CD1c-positive myeloid dendritic cell (primary cell): ENCODE results near the gene SMIM15.
A peak's percentile ranks its signal among the peaks of the same experiment; 100 is the strongest.
"Not testable (repeated sequence)": the region's sequence is repeated elsewhere in the genome, so short reads cannot be mapped to it uniquely, and the experiment has no call there.

Experiments
- DNase-seq: peaks from one replicate; pipeline ENCODE4 v3.0.0-alpha.2; 2016; ENCODE audit errors: extremely low spot score

The SMIM15 gene, protein sequence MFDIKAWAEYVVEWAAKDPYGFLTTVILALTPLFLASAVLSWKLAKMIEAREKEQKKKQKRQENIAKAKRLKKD

DNA sequence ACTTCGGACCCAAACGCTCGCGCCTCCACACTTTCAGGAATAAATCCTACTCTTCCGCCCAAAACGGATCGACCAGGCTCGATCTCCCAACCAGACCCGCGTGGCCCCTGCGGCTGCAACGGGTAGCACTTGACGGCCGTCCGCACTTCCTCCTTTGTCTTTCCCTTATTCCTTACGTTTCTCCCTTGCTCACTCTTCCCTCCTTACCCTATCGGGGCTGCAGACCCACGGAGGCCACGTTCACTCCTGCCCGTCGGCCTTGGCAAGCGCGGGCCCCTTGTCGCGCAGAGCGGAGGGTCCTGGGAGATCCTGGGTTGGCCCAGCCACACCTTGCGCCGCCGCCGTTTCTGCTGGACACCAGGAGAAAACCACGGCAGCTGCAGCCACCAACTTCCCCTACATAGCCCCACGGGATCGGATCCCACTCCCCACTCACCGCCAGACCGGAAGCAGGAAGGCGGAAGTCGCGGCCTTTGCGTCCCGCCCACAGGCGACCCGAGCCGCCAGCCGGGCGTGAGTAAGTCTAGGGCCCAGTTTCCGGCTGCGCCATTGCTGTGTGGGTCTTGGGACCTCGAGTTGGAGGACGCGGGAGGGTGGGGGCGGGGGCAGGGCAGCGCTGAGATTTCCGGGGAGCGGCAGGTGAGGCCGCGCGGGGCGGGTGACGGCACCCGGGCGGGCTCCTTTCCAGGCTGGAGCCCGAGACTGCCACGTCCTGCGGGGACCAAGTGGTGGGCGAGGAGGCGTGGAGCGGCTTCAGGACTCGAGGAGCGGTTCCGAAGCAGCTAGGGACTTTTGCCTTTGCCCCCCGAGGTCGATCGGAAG lies at the start of gene SMIM15:
TSS of gene SMIM15 (minus strand) at position 459 of the 822 bp plus-strand sequence. CDS start 2,297 bp downstream, outside the sequence.
- peak; percentile 96 for DNase-seq

DNA sequence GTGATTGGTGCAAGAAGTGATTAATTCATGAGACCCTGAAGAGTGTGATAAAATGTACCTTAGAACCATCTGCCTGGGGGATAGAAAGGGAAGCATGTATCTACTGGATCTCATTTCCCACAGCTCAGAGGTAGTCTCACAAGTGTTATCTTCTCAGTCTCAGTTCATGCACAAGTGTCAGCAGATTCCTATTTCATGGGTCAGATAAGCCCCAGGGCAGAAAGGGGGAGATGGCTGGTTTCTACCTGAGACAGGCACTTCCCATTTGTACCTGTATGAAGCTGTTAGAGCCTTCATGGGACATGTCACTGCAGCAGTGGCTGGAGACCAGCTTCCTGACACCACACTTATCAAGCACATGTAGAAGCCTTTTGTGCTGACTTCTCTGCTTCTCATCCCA lies 45.6 kb upstream of the SMIM15 start:
- DNase-seq = no peak

DNA sequence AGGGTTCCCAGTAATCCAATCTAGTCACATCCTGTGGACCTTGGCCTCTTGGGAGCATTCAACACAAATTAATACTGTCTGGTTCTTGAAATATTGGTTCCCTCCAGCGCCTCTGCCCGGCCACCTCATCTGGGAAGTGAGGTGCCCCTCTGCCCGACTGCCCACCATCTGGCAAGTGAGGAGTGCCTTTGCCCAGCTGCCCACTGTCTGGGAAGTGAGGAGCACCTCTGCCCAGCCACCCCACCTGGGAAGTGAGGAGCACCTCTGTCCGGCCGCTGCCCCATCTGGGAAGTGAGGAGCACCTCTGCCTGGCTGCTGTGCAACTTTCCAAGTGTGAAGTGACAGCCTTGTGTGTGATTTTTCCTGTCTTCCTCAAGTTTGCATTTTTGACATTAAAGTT lies 42.7 kb upstream of the SMIM15 start:
- no peak for DNase-seq

DNA sequence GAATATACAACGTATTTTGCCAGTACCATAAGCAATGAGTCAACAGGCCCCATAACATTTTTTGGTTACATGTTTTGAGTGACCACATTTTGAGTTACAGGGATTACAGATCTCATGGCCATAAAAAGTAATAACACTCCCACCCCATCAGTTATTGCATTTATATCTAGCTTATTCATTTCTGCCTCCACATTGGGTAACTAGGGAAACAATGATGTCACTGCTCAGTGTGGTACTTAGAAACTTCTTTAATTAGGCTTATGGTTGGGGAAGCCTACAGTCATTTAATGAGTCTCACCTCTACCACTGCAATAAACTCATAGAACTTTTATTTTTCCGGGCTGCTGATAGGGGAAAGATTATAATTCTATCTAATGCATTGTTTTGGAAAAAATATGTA lies 39.9 kb upstream of the SMIM15 start:
- DNase-seq = no peak

DNA sequence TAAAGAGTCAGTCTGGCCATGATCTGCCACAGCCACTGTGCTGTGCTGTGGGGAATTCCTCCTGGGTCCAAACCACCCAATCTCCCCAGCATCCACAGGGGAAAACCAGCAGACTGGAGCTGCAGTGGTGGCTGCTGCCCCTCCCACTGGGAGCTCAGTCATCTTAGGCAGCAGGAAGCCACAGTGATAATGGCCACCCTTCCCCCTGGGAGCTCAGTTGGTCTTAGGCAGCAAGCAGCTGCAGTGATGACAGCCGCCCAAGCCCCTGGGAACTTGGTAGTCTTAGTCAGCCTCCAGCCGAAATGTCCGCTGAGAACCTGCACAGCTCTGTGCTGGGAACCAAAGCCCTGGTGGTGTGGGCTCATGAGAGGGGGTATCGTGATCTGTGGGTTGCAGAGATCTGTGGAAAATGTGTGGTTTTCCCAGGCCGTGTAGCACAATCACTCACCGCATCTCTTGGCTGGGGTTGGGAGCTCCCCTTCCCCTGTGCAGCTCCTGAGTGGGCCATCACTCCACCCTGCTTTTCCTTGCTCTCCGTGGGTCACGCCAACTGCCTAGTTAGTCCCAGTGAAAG lies 38.4 kb upstream of the SMIM15 start:
- no peak for DNase-seq

DNA sequence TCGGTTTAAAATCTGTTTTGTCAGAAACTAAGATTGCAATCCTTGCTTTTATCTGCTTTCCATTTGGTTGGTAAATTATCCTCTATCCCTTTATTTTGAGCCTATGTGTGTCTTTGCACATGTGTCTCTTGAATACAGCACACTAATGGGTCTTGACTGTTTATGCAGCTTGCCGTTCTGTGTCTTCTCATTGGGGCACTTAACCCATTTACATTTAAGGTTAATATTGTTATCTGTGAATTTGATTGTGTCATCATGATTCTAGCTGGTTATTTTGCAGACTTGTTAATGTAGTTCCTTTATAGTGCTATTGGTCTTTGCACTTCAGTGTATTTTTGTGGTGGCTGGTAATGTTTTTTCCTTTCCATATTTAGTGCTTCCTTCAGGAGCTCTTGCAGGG lies 36.3 kb upstream of the SMIM15 start:
- DNase-seq = no peak

DNA sequence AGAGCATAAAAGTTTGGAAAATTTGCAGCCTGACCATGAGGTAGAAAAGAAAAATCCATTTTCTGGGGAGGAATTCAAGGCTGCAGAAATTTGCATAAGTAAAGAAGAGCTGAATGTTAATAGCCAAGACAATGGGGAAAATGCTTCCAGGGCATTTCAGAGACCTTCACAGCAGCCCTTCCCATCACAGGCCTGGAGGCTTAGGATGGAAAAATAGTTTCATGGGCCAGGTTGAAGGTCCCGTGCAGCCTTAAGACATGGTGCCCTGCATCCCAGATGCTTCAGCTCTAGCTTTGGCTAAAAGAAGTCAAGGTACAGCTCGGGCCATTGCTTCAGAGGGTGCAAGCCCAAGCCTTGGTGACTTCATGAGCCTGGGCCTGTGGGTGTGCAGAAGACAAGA lies 25.6 kb upstream of the SMIM15 start:
- DNase-seq = not testable (repeated sequence)

DNA sequence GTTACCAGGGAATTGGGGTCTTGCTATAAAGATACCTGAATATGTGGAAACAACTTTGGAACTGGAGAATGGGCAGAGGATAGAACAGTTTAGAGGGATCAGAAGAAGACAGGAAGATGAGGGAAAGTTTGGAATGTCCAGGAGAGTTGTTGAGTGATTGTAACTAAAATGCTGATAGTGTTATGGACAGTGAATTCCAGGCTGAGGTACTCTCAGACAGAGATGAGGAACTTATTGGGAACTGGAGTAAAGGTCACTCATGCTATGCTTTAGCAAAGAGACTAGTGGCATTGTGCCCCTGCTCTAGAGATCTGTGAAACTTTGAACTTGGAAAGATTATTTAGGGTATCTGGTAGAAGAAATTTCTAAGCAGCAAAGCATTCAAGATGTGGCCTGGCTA lies 25.1 kb upstream of the SMIM15 start:
- DNase-seq = not testable (repeated sequence)

DNA sequence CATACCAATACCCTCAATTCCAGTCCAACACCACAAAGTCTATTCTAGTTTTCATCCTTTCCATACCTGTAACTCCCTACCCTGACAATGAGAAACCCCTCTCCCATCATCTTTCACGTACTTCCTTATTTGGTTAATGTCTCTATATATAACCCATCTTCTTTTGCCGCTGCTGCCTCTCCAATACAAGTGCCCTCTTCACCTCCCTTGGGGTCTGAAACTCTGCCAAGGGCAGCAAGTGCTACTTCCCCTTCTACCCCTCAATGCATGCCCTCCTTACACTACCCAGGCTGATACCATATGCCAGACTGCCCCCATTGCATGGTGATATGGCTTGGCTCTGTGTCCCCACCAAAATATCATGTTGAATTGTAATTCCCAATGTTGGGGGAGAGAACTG lies 24.4 kb upstream of the SMIM15 start:
- DNase-seq = no peak

DNA sequence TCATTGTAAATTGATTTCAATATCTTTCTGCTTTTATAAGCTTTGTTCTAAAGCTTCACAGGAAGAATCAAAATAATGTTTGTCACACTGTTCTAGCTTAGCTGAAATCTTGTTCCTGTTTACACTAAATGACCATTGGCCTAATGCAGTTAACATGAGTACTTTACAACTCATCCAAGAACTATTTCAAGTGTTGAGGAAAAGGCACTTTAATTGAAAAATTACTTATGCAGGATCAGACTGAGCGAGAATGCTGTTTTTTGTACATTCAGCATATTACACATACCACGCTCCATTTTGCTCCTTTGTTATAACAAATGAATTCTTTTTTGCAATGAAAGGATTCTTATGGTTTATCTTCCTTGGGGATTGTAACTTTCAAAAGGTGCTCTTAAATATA lies 22.4 kb upstream of the SMIM15 start:
- no peak for DNase-seq

DNA sequence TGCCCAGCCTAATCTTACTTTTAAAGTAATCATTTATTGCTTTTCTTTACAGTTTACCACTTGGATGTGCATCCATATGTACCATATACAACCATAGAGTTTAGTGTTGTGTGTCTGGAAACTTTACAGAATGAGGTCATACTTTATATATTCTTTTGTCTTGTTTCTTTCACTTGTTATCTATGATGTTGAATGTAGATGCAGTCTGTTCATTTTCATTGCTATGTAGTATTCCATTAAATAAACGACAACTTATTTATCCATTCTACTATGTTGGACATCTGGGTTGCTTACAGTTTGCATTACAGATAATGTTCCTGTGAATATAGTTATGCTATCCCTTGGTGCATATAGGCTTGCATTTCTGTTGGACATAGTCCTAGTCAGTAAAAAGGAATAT lies 21.3 kb upstream of the SMIM15 start:
- no peak for DNase-seq

DNA sequence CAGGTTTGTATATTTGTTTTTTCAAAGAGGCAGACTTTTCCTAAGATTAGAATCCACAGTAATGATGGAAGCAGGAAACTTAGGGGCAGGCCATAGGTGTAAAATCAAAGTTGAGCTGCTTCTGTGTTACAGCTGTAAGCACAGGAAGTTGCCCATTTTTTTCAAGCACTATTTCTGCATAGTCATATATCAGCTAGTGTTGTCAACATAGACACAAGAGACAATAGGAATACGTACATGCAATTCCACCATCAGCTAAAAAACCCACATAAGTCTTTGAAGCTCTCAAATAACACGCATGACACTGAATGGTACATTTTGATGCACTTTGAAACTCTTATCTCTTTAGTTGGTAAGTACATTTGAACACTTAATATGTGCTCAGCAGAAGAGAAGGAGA lies 20.2 kb upstream of the SMIM15 start:
- DNase-seq = peak; percentile 17

DNA sequence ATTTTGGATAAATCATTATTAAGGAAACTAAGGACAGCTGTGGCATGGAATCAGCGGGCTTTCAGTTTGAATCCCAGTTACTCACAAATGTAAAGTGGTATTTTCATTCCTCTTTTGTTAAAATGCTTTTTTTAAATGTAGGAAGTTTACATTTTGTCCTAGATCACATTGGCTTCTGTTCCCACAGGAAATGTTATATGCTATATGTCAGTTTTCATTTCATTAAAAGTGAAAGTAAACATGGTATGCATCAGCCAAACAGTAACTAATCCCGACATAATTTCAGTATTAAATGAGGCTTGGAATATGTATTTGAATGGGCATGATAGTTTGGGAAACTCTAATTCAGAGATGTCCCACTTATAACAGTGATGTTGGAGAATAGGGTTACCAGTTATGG lies 18.6 kb upstream of the SMIM15 start:
- no peak for DNase-seq

DNA sequence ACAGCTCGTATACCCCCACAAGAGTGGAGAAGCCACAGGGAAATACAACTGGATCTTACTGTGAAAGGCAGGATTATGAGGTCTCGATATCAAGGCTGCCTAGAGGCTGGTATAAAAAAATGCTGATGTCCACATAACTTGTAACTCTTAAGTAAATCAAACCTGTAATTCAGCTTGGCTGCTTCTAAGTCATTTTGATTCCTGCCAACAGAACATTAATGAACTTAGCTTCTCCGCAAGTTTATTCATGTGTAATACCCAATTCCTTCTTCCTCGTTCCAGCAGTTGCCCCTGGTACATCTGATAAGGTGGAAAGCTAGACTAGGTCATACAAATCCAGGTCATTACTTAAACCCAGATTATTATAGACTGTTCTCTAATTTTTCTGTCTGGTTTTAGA lies 16.4 kb upstream of the SMIM15 start:
- no peak for DNase-seq

DNA sequence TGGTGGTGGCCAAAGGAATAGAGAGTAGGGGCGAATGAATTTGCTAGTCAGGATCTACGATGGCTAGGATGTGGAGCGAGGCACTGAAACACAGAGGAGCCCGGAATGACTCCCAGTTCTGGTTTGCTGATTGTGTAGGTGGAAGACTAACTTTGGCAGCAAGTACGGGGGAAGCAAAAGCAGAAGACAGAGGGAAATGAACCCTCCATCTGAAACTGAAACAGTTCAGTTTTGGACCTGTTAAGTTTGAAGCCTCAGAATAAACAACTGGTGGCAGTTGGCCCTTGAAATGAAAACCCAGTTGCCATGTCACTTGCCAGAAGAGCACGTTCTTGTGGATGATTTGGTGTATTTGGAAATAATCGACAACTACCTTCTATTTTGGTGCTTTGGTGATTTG lies 15.4 kb upstream of the SMIM15 start:
- DNase-seq = peak; percentile 68

DNA sequence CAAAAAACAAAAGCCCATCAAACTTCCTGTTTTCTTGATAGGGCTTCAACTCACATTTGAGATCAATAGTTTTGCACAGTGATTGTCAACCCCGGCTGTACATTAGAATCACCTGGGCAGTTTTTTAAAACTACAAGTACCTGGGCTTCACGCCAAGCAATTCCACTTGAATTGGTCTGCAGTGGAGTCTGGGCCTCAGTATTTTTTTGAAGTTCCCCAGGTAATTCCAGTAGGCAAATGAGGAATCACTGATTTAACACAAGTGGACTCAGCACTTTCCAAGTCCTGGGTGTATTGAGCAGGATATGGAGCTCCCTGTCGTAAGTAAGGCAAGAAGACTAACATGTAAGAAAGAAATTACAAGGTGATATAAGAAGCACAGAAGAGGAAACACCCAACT lies 14.8 kb upstream of the SMIM15 start:
- no peak for DNase-seq

DNA sequence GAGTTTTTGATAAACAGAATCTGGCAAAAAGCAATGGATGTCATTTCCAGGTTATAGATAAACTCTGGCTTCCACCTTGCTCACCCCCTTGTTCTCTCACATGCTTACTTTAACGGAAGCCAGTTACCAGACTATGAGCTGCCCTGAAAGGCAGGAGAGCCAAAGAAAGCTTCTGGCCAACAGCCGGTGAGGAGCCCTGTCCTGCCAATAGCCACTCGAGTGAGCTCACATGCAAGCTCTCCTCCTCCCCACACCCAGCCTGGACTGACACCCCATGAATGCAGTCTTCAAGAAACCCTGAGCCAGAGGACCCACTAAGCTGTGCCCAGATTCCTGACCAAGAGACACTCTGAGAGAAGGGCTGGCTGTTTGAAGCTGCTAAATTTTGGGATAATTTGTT lies 14.4 kb upstream of the SMIM15 start:
- no peak for DNase-seq

DNA sequence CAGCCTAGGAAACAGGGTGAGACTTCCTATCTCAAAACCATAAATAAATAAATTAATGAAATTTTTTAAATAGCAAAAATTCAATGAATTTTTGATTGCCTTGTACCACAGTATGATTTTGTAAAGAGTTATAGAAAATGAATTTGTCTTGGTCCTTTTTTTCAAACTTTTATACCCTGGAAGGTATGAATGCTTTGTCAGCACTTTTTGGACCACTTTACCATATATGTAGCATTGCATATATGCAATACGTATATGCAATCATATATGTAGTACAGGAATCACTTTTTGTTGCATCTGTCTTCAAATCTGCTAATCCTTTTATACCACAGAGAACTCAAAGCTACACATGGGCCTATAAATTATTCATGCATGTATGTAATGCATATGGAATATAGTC lies 9.2 kb upstream of the SMIM15 start:
- DNase-seq = no peak

DNA sequence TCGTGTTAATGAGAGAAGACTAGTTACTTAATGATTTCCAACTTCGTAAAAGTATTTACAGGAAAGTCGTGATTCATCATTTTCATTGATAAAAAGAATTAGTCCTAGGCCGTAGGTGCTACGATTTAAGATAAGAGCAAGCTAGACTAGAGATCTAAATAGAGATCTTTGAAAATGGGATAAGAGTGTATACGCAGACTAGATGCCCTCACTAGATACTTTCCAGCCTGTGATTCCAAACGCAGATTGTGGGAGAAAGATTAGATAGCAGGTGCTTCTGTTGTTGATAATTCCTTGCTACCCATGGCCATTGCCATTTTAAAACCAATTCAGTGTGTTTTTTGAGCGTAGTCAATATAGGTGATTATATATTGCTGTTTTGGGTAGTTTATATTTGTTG lies 6.7 kb upstream of the SMIM15 start:
- no peak for DNase-seq

DNA sequence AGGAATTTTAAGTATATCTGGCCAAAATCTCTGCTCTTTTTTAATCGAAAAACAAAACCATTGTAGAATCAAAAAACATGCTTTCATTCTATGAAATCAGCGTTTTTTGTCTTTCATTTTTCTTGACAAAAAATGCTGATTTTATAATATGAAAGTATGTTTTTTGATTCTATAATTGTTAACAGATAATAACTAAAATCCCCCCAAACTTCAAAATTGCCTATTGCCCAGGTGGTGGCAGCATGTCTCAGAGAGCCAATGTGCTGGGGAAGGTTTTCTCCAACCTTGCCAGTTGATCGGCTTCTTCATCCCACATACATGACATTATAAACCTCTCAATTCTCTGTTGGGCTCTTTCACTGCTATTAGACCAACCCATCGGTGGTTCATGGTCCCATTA lies 5.1 kb upstream of the SMIM15 start:
- no peak for DNase-seq

DNA sequence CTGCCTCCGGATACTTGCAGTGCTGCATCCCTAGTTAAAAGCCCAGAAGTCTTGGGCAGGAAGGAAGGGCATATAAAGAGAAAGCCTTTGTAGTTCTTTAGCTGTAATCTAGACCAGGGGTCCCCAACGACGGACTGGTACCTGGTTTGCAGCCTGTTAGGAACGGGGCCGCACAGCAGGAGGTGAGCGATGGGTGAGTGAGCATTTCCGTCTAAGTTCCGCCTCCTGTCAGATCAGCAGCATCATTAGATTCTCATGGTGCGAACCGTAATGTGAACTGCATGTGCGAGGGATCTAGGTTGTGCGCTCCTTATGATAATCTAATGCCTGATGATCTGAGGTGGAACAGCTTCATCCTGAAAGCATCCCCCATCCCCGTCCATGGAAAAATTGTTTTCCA lies 1.6 kb upstream of the SMIM15 start:
- DNase-seq = no peak

DNA sequence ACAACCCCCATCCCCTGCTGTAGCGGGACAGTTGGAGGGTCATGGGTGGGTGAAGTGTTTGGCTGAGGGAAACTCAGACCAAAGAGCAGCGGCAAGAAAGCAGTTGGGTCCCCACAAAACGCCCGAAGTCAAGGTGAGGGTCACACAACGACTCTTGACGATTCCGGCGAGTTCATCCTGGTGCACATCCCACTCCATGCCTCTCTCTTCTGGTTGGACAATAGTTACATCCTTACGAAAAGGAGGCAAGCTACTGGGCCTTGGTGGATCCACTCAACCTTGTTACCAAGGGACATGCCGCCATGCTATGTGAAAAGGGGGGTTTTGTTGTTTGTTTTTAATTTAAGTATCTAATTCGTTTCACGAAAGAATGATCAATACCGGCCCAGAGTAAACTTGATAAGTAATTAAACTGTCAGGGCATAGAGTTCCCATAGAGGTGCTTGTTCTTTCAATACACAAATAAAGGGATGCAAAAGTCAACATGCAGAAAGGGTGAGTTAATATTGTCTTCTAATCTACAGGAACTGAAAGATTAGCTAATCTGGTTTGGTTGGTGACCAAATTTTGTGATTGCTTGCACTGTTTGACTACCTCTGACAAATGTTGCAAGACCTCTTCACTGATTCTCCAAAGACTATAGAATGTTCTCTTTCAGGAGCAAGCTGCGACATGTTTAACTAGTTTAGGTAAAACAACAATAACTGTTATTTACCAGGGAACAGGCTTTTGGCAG lies 732 bp upstream of the SMIM15 start:
- peak; percentile 56 for DNase-seq

DNA sequence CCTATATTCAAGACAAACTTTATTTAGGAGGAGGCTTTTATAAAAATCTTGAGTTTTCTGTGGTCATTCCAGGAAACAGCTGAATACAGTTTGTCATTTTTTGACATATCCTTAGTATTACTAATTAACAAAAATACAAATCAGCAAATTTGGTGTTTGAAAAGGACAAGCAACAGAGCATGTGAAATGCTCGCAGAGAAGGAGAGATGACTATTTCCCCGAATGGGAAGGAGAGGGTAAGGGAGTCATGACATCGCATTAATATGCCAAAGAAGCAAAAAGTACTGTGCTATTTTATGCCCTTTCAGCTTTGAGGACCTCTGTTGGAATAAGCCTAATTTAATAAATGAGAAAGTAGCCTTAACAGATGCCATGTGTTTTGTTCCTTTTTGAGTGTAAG lies 1.8 kb downstream of the SMIM15 start:
- DNase-seq = no peak
